HUES64 (cell line): ENCODE data around the gene LYPD1.

Experiments used
- H3K27ac ChIP-seq: 2 replicates; pipeline ENCODE4 v1.7.0; 2013; ENCODE audit warnings: low read depth, low read length, inconsistent platforms
- H3K27me3 ChIP-seq: 2 replicates; pipeline ENCODE4 v1.6.1; 2013; ENCODE audit warnings: mild to moderate bottlenecking, low read length; ENCODE audit not compliant: insufficient read depth
- H3K36me3 ChIP-seq: 2 replicates; pipeline ENCODE4 v1.6.1; 2013; ENCODE audit warnings: mild to moderate bottlenecking, low read length; ENCODE audit not compliant: insufficient read depth
- H3K4me1 ChIP-seq: 2 replicates; pipeline ENCODE4 v1.6.1; 2013; ENCODE audit warnings: mild to moderate bottlenecking, low read length, moderate library complexity; ENCODE audit not compliant: insufficient read depth
- H3K4me3 ChIP-seq: 2 replicates; pipeline ENCODE4 v1.5.1; 2013; ENCODE audit warnings: mild to moderate bottlenecking, low read length, moderate library complexity
- H3K9ac ChIP-seq: 2 replicates; pipeline ENCODE4 v1.6.1; 2013; ENCODE audit warnings: mild to moderate bottlenecking, low read depth, low read length
- H3K9me3 ChIP-seq: 2 replicates; pipeline ENCODE4 v1.6.1; 2013; ENCODE audit warnings: low read depth, low read length; ENCODE audit not compliant: insufficient read depth
- WGBS: fragments of 150-250, 120-280 bp; methylation state at CpG from one replicate; pipeline ENCODE4 v1.1.7; 2013; ENCODE audit warnings: missing lambda C conversion rate; 5-methylcytosine and 5-hydroxymethylcytosine counted together

The LYPD1 gene

DNA sequence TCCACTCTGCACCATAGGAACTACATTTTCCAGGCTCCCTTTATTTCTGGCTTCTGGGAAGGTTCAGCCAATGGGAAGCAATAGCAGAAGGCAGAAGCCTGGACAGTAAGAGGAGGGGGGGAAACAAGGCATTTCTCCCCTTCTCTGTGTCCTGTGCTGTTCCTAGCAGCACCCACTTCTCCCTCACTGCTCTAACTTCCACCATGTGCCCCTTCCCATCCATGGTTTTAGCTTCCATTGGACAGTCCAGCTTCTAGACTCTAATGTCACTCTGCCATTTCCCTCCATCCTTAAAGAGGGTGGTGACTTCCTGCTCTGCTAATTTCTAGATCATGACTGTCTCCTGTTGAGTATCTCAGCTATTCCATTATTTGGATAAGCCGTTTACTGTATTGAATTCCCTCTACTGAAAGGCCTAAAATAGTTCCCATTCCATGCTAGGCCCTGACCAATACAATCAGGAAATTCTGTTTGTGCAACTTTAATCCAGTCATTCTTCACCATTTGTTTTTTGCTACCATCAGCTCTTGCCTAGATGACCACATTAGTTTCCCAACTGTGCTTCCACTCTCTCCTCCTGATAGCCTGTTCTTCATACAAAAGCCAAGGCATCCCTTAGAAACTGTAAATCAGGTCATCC, 20.8 kb upstream of the LYPD1 start:
- 92% methylated on average over 1 of the region's 1 CpG for WGBS
- Histone ChIP-seq H3K27ac (no peak overlapping the region), H3K27me3 (no peaks in the 10 kb centered on the region), H3K4me3 (no peak overlapping the region), H3K9ac (no peak overlapping the region), H3K4me1 (peaks cover 5% of the 10 kb centered on the region; the same call in 1 of the 2 replicates), H3K9me3 (no peaks in the 10 kb centered on the region), H3K36me3 (no peaks in the 10 kb centered on the region)

DNA sequence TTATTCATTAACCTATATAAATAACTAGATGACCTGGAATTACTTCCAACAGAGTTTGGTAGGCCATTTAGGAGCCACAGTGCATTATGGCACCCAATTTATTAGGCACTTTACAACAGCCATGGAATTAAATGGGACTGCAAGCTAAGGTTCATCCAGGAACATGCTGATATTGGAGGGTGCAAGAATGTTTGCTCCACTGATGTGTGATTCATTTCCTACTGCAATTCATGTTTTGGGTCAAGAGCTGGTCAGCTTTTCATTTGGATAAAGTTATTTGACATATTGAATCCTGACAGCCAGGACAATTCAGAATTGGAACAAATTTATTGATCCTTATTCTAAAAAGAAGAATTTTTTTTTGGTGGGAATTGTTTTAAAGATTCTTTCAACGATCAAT, 11.8 kb upstream of the LYPD1 start:
- Histone ChIP-seq H3K9me3 (no peaks in the 10 kb centered on the region), H3K27me3 (no peaks in the 10 kb centered on the region), H3K9ac (no peak overlapping the region), H3K36me3 (no peaks in the 10 kb centered on the region), H3K4me1 (no peaks in the 10 kb centered on the region), H3K4me3 (no peak overlapping the region), H3K27ac (no peak overlapping the region)
- WGBS: 91% methylated on average over 1 of the region's 1 CpG

DNA sequence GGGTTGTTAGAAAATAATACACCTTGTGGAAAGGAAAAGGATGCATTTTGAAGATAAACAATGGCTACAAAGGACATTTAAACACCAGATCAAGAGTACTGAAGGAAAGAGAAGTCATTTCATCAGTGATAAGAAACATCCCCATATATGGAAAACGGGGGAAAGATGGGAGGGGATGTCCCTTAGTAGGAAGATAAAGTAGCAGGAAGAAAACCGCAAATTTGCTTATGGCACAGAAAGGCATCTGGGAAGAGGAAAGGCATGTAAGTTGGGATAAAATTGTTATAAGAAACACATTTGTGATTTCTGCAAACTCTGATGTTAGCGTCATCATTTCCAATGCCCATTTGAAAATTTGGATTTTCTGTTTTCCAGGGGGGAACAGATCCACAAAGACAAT, 10.5 kb upstream of the LYPD1 start:
- Histone ChIP-seq H3K4me1 (no peaks in the 10 kb centered on the region), H3K27me3 (no peaks in the 10 kb centered on the region), H3K9ac (no peak overlapping the region), H3K9me3 (no peaks in the 10 kb centered on the region), H3K4me3 (no peak overlapping the region), H3K36me3 (no peaks in the 10 kb centered on the region), H3K27ac (no peak overlapping the region)
- WGBS: 92% methylated on average over 3 of the region's 3 CpGs

DNA sequence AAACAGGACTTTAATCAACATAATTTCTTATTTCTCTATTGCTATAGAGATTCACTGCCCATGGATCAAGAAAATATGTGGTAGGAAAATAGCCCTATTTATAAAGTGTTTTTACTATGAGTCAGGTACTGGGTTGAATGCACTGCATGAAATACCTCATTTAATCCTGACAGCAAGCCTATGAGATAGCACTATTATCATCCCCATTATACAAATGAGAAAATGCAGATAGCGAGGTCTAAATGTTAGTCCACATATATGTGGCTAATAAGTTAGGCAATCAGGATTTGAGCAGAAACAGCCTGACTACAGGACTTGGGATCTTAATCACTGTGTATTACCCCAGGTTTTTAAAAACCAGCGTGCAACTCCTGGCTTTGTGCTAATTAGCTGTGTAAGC, 8.5 kb upstream of the LYPD1 start:
- Histone ChIP-seq H3K9ac (no peak overlapping the region), H3K27me3 (no peaks in the 10 kb centered on the region), H3K4me3 (no peak overlapping the region), H3K27ac (no peak overlapping the region), H3K4me1 (no peaks in the 10 kb centered on the region; the same call in 1 of the 2 replicates), H3K9me3 (no peaks in the 10 kb centered on the region), H3K36me3 (no peaks in the 10 kb centered on the region)
- WGBS: 97% methylated on average over 2 of the region's 2 CpGs

DNA sequence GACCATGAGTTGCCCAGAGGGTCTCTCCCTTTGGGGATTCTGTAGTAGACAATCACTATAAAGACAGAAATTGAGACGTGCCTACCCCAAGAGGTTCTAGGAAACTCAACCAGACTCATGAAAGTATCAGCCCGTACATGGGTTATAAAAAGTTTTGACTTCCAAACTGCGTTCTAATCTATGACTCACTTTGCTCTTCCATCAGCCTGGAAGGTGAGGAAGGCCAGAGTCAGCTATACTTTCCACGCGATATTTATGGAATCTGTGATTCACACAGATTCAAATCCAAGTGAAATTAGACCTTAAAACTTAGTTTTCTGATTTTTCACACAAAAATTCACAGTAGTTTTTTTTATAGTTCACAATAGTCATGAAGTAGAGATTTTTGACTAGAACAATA, 7.7 kb upstream of the LYPD1 start:
- no peaks in the 10 kb centered on the region for H3K9me3 ChIP-seq
- H3K27me3 ChIP-seq: 0 out of 2 replicates have a peak, but pooled peaks cover 1% of the 10 kb centered on the region
- H3K9ac ChIP-seq: no peak overlapping the region
- no peaks in the 10 kb centered on the region for H3K36me3 ChIP-seq
- 94% methylated on average over 5 of the region's 5 CpGs for WGBS
- H3K27ac ChIP-seq: no peak overlapping the region
- H3K4me1 ChIP-seq: peaks cover under 1% of the 10 kb centered on the region; the same call in 1 of the 2 replicates
- no peak overlapping the region for H3K4me3 ChIP-seq

- H3K27me3 ChIP-seq: peaks cover 7% of the 10 kb centered on the region; the same call in 1 of the 2 replicates
- no peaks in the 10 kb centered on the region for H3K36me3 ChIP-seq
- no CpG with 5 or more reads among the region's 2 CpGs for WGBS
- H3K27ac ChIP-seq: no peak overlapping the region
- H3K9ac ChIP-seq: no peak overlapping the region
- no peak overlapping the region for H3K4me3 ChIP-seq
- peaks cover 7% of the 10 kb centered on the region; the same call in 1 of the 2 replicates for H3K4me1 ChIP-seq
- no peaks in the 10 kb centered on the region for H3K9me3 ChIP-seq
These were observed 7.0 kb upstream of the LYPD1 start for GRCh38 chr2:132676999-132677398.

DNA sequence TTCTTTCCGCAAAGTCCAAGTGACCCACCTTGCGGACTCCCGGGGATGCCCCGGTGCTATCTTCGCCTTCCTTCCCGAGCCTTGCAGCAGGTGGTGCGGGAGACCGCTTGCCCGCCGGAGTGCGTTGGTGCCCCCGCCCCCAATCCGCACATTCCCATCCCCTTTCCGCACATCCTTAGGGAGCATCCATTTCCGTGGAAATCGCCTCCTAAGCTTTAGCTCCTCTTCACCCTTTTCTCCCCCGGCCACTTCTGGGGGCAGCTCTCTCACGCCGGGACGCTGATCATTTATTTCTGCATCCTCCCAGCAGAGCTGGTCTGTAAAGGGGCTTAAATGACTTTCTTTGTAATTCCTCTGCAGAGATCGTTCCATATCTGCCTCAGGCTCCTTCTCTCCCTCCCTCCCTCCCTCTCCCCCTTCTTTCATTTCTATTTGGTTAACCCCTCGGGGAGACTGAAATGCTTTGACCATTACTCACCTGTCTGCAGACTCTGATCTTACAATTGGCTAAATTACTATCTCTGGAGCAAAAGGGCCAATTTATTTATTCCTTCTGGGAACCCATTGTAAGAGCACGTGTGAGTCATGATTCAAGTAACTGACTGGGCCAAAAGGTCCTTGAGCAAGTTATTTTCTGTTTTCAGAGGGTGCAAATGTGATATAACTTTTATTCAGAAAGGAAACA, 1.3 kb upstream of the LYPD1 start:
- Histone ChIP-seq H3K9me3 (no peaks in the 10 kb centered on the region), H3K4me3 (peak overlapping the region; percentile 75), H3K27ac (no peak overlapping the region; the same call in 1 of the 2 replicates), H3K36me3 (peaks cover 13% of the 10 kb centered on the region; the same call in 1 of the 2 replicates), H3K27me3 (peaks cover 55% of the 10 kb centered on the region), H3K4me1 (peaks cover 25% of the 10 kb centered on the region), H3K9ac (peak overlapping the region; percentile 62; the same call in 1 of the 2 replicates)
- under 1% methylated on average over 23 of the region's 23 CpGs for WGBS

GRCh38 chr2:132670496-132671150, 618 bp upstream of the LYPD1 start:
- under 1% methylated on average over 37 of the region's 44 CpGs for WGBS

DNA sequence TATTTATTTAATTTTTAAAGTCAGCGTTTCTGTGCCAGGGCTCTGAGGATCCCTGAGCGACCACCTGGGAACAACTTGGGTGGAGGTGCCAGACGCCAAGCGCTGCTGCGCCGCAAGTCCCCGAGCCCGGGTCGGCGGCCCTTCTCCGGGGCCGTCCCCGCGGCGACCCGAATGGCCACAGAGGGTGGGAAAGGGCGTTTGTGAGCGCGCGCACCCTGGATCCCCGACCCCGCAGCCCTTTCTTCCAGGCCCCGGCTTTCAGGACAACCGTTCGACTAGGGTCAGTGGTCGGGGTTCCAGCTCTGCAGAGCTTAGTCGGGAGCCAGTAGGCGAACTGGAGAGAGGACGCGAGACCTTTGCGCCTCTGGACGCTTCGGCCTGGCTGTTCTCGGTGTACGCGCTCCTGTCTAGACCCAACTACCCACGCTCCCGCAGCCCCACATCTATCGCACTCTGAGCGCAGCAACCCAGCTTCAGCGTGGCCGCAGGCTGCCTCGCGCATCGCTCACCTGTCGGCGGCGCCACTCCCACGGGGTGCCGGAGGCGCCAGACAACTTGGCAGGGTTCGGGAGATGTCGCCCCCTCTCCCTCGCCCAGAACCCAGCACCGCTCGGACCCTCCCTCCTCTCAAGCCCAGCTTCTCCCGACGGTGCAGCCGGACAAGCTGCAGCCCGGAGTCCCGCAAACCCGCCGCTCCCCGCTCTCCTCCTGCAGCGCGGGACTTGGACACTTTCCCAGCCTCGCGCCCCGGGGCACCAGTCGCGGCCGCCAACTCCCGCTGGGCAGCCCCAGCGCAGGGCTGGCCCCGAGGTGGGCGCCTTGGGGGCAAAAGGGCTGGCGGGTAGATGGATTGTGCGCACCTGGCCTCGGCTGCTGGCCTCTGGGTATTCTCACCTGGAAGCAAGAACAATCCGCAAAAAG, 758 bp downstream of the LYPD1 start:
- 1% methylated on average over 80 of the region's 80 CpGs for WGBS
- peaks cover 55% of the 10 kb centered on the region for H3K27me3 ChIP-seq

More at GRCh38 chr2:132670496-132671150, 618 bp upstream of the LYPD1 start:
- H3K9ac ChIP-seq: peak overlapping the region; percentile 62; the same call in 1 of the 2 replicates
- H3K27ac ChIP-seq: no peak overlapping the region
- peaks cover 55% of the 10 kb centered on the region for H3K27me3 ChIP-seq
- H3K36me3 ChIP-seq: peaks cover 15% of the 10 kb centered on the region; the same call in 1 of the 2 replicates
- peaks cover 25% of the 10 kb centered on the region for H3K4me1 ChIP-seq
- peak overlapping the region; percentile 75 for H3K4me3 ChIP-seq
- H3K9me3 ChIP-seq: no peaks in the 10 kb centered on the region

GRCh38 chr2:132668189-132668823, 1.7 kb downstream of the LYPD1 start:
- no peak overlapping the region for H3K9ac ChIP-seq
- peaks cover 55% of the 10 kb centered on the region for H3K27me3 ChIP-seq
- H3K36me3 ChIP-seq: peaks cover 18% of the 10 kb centered on the region; the same call in 1 of the 2 replicates
- H3K27ac ChIP-seq: no peak overlapping the region
- no peaks in the 10 kb centered on the region for H3K9me3 ChIP-seq
- peak overlapping the region; percentile 75 for H3K4me3 ChIP-seq
- peaks cover 25% of the 10 kb centered on the region for H3K4me1 ChIP-seq
- WGBS: 10% methylated on average over 25 of the region's 25 CpGs

More for the DNA sequence above, 758 bp downstream of the LYPD1 start:
- peak overlapping the region; percentile 75 for H3K4me3 ChIP-seq
- H3K9ac ChIP-seq: peak overlapping the region; percentile 52; the same call in 1 of the 2 replicates
- H3K27ac ChIP-seq: no peak overlapping the region
- peaks cover 25% of the 10 kb centered on the region for H3K4me1 ChIP-seq
- peaks cover 18% of the 10 kb centered on the region; the same call in 1 of the 2 replicates for H3K36me3 ChIP-seq
- H3K9me3 ChIP-seq: no peaks in the 10 kb centered on the region
